HepG2 (cell line): ENCODE results near the gene HHIPL1. TPM values are rescaled to one million over a fixed set of nuclear protein-coding genes. Genes with fewer than 3 reads are reported as not detected.

Experiments used
- AHR ChIP-seq: IDR thresholded peaks from 2 replicates; pipeline ENCODE4 v1.6.1; 2018; ENCODE audit warnings: missing genetic modification reagents, missing compliant biosample characterization
- CBFB ChIP-seq: sonication (generic); formaldehyde crosslinking; IDR thresholded peaks from 2 replicates; pipeline ENCODE4 v1.4.0; 2020; ENCODE audit warnings: missing genetic modification reagents
- CCAR2 ChIP-seq: fragments of 200-400 bp; formaldehyde crosslinking; optimal IDR thresholded peaks from 2 replicates; pipeline ENCODE3; 2018; ENCODE audit warnings: low read depth, mild to moderate bottlenecking, low read length, moderate library complexity
- CENPX ChIP-seq: sonication (generic); formaldehyde crosslinking; IDR thresholded peaks from 2 replicates; pipeline ENCODE4 v1.9.0; 2021; ENCODE audit warnings: mild to moderate bottlenecking, missing genetic modification reagents, moderate library complexity
- DNMT3B ChIP-seq: conservative IDR thresholded peaks from 2 replicates; pipeline ENCODE4 v1.6.1; 2016; ENCODE audit warnings: missing biosample characterization, control low read depth
- FOSL2 ChIP-seq: sonication (generic); formaldehyde crosslinking; IDR thresholded peaks from 2 replicates; pipeline ENCODE4 v1.4.0; 2020; ENCODE audit warnings: missing genetic modification reagents
- HMGXB3 ChIP-seq: sonication (generic); formaldehyde crosslinking; IDR thresholded peaks from 2 replicates; pipeline ENCODE4 v1.4.0; 2020; ENCODE audit warnings: missing genetic modification reagents, borderline replicate concordance
- KDM5B ChIP-seq: sonication (generic); formaldehyde crosslinking; IDR thresholded peaks from 2 replicates; pipeline ENCODE4 v1.4.0; 2020; ENCODE audit warnings: missing genetic modification reagents, mild to moderate bottlenecking, borderline replicate concordance
- MXI1 ChIP-seq: IDR thresholded peaks from 3 replicates; pipeline ENCODE4 v1.6.1; 2012; ENCODE audit warnings: low read depth, low read length, inconsistent platforms, borderline replicate concordance
- NBN ChIP-seq: fragments of 450-650 bp; conservative IDR thresholded peaks from 2 replicates; pipeline ENCODE4 v1.6.1; 2017
- REL ChIP-seq: sonication (generic); formaldehyde crosslinking; conservative IDR thresholded peaks from 2 replicates; pipeline ENCODE4 v1.8.0; 2022; ENCODE audit warnings: mild to moderate bottlenecking, missing genetic modification reagents, moderate library complexity
- TRIM24 ChIP-seq: sonication (generic); formaldehyde crosslinking; IDR thresholded peaks from 2 replicates; pipeline ENCODE4 v1.8.0; 2022; ENCODE audit warnings: mild to moderate bottlenecking, missing genetic modification reagents
- ZBTB26 ChIP-seq: IDR thresholded peaks from 2 replicates; pipeline ENCODE4 v1.6.1; 2016; ENCODE audit warnings: missing compliant biosample characterization, missing genetic modification reagents, borderline replicate concordance
- ZBTB33 ChIP-seq: sonication (generic); formaldehyde crosslinking; IDR thresholded peaks from 2 replicates; pipeline ENCODE4 v1.4.0; 2020; ENCODE audit warnings: missing genetic modification reagents
- ZNF276 ChIP-seq: sonication (generic); formaldehyde crosslinking; IDR thresholded peaks from 2 replicates; pipeline ENCODE4 v1.4.0; 2020; ENCODE audit warnings: mild to moderate bottlenecking, low read depth, missing genetic modification reagents
- ZNF768 ChIP-seq: sonication (generic); formaldehyde crosslinking; IDR thresholded peaks from 2 replicates; pipeline ENCODE4 v1.4.0; 2020; ENCODE audit warnings: missing genetic modification reagents
- polyA plus RNA-seq, 8 experiments: library from polyadenylated mRNA; depleted of rRNA in 3 of 8; stranded (reverse) in 7 of 8; unstranded in 1 of 8; fragments of >200 nt; fragmentation: Illumina TruSeq in 4 of 8; extraction: Trizol in 4 of 8; gene quantifications; 2 replicates each; pipeline versions ENCODE4 v1.2.1 to v1.2.3, GENCODE V29; 2011 to 2016; ENCODE audit warnings: low read depth in 4 of 8, missing spikeins in 1 of 8, mixed read lengths in 1 of 8; ENCODE audit not compliant: insufficient read depth in 1 of 8
- total RNA-seq, 5 experiments: library from RNA; depleted of rRNA; stranded (reverse); fragments of >200 nt; fragmentation: Illumina TruSeq; extraction: Trizol; gene quantifications; 2 replicates each; pipeline ENCODE4 v1.2.3, GENCODE V29; 2016; ENCODE audit warnings: low read depth in 1 of 5

Gene HHIPL1
- total and polyA plus RNA-seq, 2 of the 13 experiments (the other 11 are each of a cell fraction or from before 2014, with no cell fraction given), result not detected

GRCh38 chr14:99628887-99629618, 15.9 kb upstream of the HHIPL1 start (continued):
- TF ChIP-seq ZBTB33 (CRISPR knock-in tag), result peak; percentile 37; the same call in 1 of the 2 replicates
- no peak for TF ChIP-seq REL
- TF ChIP-seq HMGXB3 (CRISPR knock-in tag), result 0 out of 2 replicates have a peak, but pooled peaks have one; percentile 38
- TF ChIP-seq AHR (CRISPR knock-in tag), result peak; percentile 61; the same call in 1 of the 2 replicates
- TF ChIP-seq CENPX (CRISPR knock-in tag), result no peak
- no peak for TF ChIP-seq ZBTB26 (CRISPR knock-in tag)
- no peak for TF ChIP-seq NBN
- TF ChIP-seq CBFB, result 0 out of 2 replicates have a peak, but pooled peaks have one; percentile 65
- no peak for TF ChIP-seq TRIM24 (CRISPR knock-in tag)
- 0 out of 2 replicates have a peak, but pooled peaks have one; percentile 25 for TF ChIP-seq FOSL2 (CRISPR knock-in tag)
- no peak for TF ChIP-seq ZNF276 (CRISPR knock-in tag)
- peak; percentile 17; the same call in 1 of the 3 replicates for TF ChIP-seq MXI1
- peak; percentile 45; the same call in 1 of the 2 replicates for TF ChIP-seq KDM5B (CRISPR knock-in tag)
- TF ChIP-seq DNMT3B (CRISPR knock-in tag), result no peak
- TF ChIP-seq ZNF768, result peak; percentile 77; the same call in 1 of the 2 replicates
- TF ChIP-seq CCAR2, result no peak
